ENCODE measurements around the gene RANBP9.

Gene RANBP9

DNA sequence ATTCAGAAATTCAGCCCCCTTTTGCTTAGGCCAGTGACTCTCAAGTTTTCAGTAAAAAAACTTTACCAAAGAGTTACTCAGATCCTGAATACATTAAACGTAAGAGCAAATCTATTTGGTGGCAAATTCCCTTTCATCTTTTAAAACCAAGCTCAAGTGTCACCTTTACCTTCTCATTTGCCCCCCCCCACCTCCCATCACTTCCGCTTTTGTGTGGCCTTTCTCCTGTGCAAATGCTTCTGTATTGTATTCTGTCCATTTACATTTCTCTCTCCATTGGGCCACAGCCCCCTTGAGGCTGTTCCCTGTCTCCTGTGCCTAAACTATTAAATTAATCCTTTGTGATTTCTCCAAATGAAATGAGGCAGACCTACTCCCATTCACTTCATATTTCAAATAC, 94.6 kb downstream of the RANBP9 start (continued):
- TF ChIP-seq, protein P1, sequence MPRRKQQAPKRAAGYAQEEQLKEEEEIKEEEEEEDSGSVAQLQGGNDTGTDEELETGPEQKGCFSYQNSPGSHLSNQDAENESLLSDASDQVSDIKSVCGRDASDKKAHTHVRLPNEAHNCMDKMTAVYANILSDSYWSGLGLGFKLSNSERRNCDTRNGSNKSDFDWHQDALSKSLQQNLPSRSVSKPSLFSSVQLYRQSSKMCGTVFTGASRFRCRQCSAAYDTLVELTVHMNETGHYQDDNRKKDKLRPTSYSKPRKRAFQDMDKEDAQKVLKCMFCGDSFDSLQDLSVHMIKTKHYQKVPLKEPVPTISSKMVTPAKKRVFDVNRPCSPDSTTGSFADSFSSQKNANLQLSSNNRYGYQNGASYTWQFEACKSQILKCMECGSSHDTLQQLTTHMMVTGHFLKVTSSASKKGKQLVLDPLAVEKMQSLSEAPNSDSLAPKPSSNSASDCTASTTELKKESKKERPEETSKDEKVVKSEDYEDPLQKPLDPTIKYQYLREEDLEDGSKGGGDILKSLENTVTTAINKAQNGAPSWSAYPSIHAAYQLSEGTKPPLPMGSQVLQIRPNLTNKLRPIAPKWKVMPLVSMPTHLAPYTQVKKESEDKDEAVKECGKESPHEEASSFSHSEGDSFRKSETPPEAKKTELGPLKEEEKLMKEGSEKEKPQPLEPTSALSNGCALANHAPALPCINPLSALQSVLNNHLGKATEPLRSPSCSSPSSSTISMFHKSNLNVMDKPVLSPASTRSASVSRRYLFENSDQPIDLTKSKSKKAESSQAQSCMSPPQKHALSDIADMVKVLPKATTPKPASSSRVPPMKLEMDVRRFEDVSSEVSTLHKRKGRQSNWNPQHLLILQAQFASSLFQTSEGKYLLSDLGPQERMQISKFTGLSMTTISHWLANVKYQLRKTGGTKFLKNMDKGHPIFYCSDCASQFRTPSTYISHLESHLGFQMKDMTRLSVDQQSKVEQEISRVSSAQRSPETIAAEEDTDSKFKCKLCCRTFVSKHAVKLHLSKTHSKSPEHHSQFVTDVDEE (CRISPR knock-in tag; IDR thresholded peaks at IDR 0.05): no peak
- no peak for TF ChIP-seq ZFP30 (CRISPR knock-in tag; IDR thresholded peaks at IDR 0.05)
- TF ChIP-seq ZC3H10 (CRISPR knock-in tag; IDR thresholded peaks at IDR 0.05): no peak
- TF ChIP-seq ISL1 (CRISPR knock-in tag; IDR thresholded peaks at IDR 0.05): no peak

DNA sequence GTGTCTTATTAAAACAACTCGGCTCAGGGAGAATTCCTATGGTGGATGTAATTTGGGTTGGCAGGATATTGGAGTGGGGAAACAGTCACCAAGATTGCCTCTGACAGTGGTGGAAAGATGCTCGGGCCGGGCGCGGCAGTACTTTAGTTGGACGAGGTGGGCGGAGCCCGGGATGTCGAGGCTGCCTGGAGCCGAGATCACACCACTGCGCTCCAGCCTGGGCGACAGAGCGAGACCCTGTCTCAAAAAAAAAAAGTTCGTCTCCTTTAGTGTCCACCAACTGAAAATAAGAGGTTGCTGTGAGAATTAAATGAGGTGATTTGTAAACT, 95.9 kb downstream of the RANBP9 start:
- ATAC-seq: peak; percentile 75
- TF ChIP-seq GLIS3 (CRISPR knock-in tag; IDR thresholded peaks at IDR 0.05) (no peak), CSDC2 (CRISPR knock-in tag; IDR thresholded peaks at IDR 0.05) (no peak)
- TF ChIP-seq, protein P2, sequence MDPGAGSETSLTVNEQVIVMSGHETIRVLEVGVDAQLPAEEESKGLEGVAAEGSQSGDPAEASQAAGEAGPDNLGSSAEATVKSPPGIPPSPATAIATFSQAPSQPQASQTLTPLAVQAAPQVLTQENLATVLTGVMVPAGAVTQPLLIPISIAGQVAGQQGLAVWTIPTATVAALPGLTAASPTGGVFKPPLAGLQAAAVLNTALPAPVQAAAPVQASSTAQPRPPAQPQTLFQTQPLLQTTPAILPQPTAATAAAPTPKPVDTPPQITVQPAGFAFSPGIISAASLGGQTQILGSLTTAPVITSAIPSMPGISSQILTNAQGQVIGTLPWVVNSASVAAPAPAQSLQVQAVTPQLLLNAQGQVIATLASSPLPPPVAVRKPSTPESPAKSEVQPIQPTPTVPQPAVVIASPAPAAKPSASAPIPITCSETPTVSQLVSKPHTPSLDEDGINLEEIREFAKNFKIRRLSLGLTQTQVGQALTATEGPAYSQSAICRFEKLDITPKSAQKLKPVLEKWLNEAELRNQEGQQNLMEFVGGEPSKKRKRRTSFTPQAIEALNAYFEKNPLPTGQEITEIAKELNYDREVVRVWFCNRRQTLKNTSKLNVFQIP (CRISPR knock-in tag; IDR thresholded peaks at IDR 0.05; ENCODE audit: borderline replicate concordance, low read depth): no peak

DNA sequence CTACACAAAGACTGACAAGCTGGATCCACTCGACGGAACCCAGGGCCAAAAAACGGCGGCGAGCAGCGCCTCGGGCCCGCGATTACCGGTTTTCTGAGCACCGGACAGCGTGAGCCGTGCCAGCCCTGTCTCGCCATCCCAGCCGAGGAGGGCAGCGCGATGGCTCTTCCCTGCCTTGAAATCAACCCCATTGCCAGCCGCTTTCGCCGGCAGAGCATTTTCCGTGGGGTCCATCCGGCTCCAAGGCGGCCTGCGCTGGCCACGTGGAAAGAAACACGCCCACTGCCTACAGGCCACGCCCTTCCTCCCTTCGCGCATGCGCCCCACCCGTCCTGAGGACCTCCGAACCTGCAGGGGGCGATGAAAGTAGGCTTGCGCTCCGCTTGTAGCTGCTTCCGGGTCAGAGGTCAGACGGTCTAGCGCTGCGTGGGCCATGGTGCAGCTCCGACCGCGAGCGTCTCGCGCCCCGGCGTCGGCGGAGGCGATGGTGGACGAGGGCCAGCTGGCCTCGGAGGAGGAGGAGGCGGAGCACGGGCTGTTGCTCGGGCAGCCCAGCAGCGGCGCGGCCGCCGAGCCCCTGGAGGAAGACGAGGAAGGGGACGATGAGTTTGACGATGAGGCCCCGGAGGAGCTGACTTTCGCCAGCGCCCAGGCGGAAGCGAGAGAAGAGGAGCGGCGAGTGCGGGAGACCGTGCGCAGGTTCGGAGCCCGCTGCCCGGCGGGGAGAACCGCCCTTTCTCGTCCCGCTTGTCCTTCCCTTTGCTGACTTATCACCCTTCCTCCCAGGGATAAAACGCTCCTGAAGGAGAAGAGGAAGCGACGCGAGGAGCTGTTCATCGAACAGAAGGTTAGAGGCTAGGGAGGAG, 96.5 kb downstream of the RANBP9 start, which contains the start of gene NOL7:
Gene NOL7, plus strand, starts transcription at position 410 of the 866 bp plus-strand sequence. Its CDS starts 24 bp downstream, at position 434.
- ATAC-seq: peak; percentile 92
- TF ChIP-seq, protein P3, sequence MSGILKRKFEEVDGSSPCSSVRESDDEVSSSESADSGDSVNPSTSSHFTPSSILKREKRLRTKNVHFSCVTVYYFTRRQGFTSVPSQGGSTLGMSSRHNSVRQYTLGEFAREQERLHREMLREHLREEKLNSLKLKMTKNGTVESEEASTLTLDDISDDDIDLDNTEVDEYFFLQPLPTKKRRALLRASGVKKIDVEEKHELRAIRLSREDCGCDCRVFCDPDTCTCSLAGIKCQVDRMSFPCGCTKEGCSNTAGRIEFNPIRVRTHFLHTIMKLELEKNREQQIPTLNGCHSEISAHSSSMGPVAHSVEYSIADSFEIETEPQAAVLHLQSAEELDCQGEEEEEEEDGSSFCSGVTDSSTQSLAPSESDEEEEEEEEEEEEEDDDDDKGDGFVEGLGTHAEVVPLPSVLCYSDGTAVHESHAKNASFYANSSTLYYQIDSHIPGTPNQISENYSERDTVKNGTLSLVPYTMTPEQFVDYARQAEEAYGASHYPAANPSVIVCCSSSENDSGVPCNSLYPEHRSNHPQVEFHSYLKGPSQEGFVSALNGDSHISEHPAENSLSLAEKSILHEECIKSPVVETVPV (CRISPR knock-in tag; IDR thresholded peaks at IDR 0.05): peak; percentile 13; the same call in 1 of the 2 replicates
- TF ChIP-seq SNAI2 (CRISPR knock-in tag; IDR thresholded peaks at IDR 0.05) (no peak), GLIS3 (CRISPR knock-in tag; IDR thresholded peaks at IDR 0.05) (no peak), RARB (CRISPR knock-in tag; IDR thresholded peaks at IDR 0.05) (no peak)
- TF ChIP-seq, protein P1 (CRISPR knock-in tag; IDR thresholded peaks at IDR 0.05): 0 out of 2 replicates have a peak, but pooled peaks have one; percentile 20

DNA sequence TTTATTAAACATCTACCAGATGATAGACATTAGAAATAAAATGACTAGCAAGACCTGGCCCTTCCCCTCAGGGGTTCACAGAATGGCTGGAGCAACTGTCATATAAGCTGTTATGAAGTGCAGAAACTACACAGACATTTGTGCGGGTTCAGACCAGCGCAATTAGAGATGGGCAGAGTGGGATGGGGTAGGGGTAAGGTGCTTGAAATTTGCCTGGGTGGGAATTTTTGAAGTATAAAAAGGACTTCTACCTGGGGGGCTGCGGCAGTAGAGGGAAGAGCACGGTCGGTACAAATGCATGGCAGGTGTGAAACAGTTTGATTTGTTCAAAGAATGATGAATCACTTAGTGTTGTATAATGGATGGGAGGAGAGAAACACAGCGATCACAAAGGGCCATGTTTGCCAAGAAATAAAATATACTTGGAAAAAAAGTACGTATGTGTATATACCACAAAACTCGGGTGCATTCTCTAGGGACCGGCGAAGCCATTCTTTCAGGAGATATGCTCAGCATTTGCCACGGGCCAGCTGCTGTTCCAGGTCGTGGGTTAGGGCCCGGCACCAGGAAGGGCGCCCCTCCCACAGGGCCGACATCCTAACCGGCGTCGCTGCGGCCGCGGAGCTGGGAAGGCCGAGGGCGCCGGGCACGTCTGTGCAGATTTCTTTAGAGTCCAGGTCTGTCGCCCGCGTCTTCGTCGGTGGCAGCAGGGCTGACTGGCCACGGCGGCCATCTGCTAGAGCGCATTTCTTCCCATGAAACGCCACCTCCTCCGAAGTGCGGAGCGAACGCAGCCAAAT, 97.3 kb downstream of the RANBP9 start:
- TF ChIP-seq ZC3H10 (CRISPR knock-in tag; IDR thresholded peaks at IDR 0.05): no peak
- no peak for TF ChIP-seq ISL1 (CRISPR knock-in tag; IDR thresholded peaks at IDR 0.05)
- TF ChIP-seq TOX (CRISPR knock-in tag; IDR thresholded peaks at IDR 0.05; ENCODE audit: borderline replicate concordance): no peak
- TF ChIP-seq, protein P4, sequence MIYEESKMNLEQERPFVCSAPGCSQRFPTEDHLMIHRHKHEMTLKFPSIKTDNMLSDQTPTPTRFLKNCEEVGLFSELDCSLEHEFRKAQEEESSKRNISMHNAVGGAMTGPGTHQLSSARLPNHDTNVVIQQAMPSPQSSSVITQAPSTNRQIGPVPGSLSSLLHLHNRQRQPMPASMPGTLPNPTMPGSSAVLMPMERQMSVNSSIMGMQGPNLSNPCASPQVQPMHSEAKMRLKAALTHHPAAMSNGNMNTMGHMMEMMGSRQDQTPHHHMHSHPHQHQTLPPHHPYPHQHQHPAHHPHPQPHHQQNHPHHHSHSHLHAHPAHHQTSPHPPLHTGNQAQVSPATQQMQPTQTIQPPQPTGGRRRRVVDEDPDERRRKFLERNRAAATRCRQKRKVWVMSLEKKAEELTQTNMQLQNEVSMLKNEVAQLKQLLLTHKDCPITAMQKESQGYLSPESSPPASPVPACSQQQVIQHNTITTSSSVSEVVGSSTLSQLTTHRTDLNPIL (CRISPR knock-in tag; IDR thresholded peaks at IDR 0.05; ENCODE audit: low read depth): no peak
- no peak for TF ChIP-seq ESRRG (CRISPR knock-in tag; IDR thresholded peaks at IDR 0.05)
- TF ChIP-seq ZNF70 (CRISPR knock-in tag; IDR thresholded peaks at IDR 0.05): no peak
- TF ChIP-seq CSDC2 (CRISPR knock-in tag; IDR thresholded peaks at IDR 0.05): no peak
- TF ChIP-seq RARB (CRISPR knock-in tag; IDR thresholded peaks at IDR 0.05): no peak
- TF ChIP-seq OSR1 (CRISPR knock-in tag; IDR thresholded peaks at IDR 0.05): no peak
- no peak for TF ChIP-seq ZNF8 (CRISPR knock-in tag; IDR thresholded peaks at IDR 0.05)
- peak; percentile 54 for ATAC-seq

Measured in SK-N-SH treated with all-trans-retinoic acid at 6 μM for 48 hours (cell line).